HG02798 (cell line): ENCODE data around the gene KANSL1.

Source experiments
- ATAC-seq: cut with Tn5 transposase; IDR thresholded peaks from one replicate; pipeline ENCODE4 v1.9.1; 2021; ENCODE audit warnings: mild to moderate bottlenecking; ENCODE audit not compliant: unreplicated experiment, poor library complexity

Gene KANSL1

DNA sequence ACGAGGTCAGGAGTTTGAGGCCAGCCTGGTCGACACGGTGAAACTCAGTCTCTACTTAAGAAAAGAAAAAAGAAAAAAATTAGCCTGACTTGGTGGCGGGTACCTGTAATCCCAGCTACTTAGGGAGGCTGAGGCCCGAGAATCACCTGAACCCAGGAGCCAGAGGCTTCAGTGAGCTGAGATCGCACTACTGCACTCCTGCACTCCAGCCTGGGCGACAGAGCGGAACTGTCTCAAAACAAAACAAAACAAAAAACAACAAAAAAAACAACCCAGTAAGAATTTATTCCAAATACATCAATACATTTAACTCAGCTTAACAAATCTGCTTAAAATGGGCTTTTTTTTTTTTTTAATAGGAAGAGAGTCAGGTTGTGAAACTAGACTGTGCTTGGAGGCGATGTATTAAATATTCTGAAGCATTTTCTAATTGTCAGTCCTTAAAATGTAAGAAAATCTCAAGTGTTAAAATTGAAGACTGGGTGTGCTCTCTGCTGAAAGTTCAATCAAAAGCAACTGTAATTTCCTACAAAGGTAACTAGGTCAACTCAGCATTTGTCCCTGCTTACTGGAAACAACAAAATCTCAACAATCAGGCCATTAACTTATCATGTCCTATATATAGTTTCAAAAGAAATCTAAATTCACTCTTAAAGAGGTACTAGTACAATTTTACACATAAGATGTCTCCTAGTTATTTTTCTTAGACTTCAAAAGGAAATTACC is 23.2 kb downstream of the KANSL1 start:
- no peak for ATAC-seq

DNA sequence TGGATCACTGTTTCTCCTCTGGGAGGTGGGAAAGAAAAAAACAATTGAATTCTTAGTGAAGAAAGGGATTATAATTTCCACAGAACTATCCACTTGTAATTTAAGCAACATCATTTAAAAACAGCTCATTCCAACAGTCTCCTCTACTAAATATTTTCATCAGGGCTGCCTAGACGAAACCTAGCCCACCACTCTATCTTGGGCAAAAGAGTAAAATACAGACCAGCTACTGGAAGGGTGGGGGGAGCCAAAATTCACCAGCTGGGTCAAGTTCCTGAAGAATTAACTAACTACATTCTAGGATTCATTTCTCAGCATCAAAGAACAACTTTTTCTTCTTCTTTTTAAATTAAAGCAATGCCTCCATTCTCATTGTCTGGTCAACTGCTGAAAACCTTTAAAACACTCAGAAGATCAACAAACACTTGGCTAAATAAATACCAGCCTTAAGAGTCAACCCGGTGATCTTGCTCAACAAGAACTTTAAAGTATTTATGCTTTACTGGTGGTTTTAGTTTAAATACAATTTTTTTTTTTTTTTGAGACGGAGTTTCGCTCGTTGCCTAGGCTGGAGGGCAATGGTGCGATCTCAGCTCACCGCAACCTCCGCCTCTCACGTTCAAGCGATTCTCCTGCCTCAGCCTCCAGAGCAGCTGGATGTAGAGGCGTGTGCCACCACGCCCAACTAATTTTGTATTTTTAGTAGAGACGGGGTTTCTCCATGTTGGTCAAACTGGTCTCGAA is 25.2 kb downstream of the KANSL1 start:
- no peak for ATAC-seq

DNA sequence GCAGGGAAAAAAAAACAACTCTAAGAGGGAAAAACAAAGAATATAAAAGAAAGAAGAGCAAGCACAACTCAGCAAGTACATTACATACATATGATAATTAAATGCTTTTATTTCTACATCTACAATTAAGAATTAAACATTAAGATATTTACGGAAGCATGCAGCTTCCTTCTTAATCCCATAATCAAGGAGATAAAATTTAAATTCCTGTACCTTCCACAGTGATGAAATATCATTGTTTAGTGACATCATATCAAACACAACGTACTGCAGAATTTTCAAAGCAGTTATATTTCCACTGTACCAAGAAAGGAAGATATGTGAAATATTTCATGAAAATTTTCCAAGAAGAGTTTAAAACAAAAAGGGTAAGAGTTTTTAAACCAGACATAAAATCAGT is 26.0 kb downstream of the KANSL1 start:
- no peak for ATAC-seq

DNA sequence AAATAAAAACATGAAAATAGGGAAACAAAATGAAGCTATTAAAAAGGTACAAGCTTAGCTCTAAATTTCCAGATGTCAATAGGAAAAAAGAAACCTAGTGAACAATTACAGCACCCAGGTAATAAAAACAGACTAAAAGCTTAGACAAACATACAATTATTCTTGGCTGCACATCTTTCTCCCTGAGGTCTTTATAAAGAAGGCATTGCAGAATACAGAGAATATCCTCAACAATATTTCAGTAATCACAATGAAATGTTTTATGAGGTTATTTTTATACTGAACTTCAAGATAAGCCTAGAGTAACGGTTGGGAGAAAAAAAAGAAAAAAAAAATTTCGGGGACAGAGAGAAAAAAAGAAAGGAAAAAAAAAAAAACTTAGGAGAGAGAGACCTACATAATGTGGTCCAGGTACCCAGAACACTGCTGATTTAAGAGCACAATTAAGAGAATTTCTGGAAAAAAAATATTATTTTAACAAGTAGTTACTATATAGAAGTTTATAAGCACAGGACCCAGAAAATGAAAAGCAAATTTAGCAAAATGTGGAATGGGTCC is 26.5 kb downstream of the KANSL1 start:
- no peak for ATAC-seq

DNA sequence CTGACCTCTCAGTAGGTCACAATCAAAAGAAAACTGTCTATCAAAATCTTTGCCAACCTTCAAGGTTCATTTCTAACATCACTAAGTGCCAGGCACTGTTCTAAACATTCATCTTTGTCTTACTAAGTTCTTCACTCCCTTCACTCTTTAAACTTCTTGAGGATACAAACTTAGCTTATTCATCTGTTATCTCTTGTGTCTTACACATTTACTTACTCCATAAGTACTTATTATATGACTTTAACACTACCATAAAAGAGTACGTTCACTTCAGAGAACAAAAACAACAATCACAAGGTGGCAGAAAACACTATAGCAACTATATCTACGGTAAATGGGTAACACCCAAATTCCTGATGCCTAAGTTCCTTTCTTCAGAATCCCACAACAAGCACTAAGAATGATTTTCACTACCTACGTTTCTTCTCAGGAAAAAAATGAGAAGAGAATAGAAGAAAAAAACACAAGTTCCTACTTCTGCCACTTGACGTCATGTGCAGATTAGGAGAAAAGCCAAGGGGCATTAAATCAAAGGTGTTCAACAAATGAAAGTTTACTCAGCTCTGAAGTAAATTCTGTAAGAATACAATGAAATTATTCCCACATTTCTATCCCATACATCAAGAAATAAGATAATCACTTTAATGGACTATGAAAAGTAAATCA is 29.2 kb downstream of the KANSL1 start:
- ATAC-seq = no peak

DNA sequence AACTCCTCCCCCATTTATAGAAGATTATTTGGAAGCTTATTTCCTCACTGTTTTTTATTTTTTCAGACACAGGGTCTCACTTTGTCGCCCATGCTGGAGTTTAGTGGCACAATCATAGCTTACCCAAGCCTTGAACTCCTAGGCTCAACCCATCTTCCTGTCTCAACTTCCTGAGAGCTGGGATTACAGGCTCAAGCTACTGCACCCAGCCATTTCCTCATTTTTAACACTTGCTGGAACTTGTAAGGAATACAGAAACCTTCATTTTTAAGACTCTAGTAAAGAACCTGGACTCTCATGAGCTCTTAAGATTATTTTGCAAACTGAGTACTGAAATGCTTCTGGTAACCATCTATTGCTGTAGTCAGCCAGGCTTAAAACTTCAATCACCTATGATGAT is 29.9 kb downstream of the KANSL1 start:
- no peak for ATAC-seq

DNA sequence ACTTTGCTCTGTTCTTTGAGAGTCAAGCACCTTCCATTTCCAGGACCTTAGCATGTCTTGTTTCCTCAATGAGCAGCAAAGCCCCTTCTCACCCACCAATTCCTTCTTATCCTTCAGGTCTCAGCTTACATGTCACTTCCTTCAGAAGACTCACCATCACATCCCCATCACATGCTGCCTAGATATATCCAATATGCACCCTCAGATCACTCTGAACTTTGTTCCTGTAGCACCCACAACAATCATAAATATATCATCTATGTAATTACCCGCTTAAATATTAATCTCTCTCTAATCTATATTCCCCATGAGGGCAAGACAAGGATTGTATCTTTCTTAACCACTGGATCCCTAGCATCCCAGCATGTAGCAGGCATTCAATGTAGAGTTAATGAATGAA is 30.4 kb downstream of the KANSL1 start:
- no peak for ATAC-seq

DNA sequence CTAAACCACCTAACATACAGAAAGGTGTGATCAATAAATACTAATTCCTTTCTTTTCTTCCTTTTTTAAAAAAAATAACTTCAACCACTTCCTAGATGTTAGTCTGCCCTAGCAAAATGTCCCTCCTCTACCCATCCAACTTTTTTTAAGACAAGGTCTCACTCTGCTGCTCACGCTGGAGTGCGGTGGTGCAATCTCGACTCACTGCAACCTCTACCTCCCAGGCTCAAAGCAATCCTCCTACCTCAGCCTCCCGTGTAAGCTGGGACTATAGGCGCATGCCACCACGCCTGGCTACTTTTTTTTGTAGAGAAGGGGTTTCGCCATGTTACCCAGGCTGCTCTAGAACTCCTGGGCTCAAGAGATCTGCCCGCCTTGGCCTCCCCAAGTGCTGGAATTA is 33.1 kb downstream of the KANSL1 start:
- ATAC-seq = no peak

DNA sequence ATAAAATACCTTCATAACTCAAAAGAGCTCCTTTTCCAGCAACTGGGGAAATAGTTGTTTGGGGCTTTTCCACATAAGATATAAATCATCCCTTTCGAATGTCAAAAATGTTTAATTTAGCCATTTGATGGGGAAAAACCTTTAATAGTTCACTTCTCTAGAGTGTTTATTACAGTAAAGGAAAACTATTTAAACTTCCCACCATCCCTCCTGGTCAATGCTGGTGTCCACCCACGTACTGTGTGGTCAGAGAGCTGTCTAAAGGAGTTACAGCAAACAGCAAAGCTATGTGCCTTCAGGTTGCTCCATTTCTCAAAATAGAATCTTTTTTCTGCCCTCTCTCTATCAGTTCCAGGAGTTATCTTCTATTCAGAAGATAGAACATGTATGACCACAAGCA is 33.5 kb downstream of the KANSL1 start:
- ATAC-seq = no peak

DNA sequence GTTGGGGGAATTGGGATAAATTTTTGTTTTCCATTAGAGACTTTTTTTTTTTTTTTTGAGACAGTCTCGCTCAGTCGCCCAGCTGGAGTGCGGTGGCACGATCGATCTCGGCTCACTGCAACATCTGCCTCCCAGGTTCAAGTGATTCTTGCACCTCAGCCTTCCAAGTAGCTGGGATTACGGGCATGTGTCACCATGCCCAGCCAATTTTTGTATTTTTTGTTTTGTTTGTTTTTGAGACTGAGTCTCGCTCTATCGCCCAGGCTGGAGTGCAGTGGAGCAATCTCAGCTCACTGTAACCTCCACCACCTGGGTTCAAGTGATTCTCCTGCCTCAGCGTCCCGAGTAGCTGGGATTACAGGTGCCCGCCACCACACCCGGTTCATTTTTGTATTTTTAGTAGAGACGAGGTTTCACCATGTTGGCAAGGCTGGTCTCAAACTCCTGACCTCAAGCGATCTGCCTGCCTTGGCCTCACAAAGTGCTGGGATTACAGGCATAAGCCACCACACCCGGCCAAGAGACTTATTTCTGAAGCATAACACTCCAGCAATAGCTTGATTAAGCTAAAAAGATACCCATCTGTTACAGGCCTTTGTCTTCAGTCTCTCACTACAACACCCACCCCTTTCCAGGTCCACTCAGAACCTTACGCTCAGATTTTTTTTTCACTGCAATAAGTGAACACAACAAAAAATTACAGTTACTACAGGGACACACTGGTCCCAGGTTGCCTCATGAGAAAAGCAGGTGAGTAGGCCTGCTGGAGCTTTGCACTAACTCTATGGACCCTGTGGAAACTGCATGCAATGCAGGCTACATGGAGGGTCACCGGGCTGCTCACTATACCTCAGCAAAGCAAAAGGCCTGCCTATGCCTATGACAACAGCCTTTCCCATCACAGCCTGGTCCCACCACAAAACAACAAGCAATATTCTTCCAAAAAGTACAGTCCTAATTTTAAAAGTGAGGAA is 34.6 kb downstream of the KANSL1 start:
- no peak for ATAC-seq

DNA sequence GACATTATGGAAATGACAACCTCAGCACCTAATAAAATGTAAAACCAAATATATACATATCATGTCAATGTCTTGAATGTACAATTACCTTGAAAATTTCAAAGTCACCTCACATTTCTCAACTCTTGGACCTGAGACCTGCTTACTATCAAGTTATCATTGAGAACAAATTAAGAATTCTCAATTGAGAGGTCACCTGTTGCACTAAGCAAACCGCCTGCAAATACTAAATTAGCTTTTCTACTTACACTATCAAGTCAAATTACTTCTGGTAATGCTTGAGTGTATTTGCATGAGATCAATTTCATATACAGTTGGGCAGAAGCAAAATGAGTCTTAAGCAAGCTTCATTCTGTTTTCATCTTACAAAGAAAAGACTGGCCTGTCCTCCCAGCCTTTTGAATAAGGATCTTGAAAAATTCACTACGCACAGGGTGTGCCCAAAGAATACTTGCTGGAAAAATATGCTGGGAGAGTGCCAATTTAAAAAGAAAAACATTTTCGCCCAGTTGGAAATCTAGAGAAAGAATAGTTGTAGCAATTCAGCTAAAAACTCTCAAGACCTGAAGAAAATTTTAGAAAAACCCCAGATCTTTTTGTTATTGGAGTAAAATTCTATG is 35.7 kb downstream of the KANSL1 start:
- no peak for ATAC-seq

DNA sequence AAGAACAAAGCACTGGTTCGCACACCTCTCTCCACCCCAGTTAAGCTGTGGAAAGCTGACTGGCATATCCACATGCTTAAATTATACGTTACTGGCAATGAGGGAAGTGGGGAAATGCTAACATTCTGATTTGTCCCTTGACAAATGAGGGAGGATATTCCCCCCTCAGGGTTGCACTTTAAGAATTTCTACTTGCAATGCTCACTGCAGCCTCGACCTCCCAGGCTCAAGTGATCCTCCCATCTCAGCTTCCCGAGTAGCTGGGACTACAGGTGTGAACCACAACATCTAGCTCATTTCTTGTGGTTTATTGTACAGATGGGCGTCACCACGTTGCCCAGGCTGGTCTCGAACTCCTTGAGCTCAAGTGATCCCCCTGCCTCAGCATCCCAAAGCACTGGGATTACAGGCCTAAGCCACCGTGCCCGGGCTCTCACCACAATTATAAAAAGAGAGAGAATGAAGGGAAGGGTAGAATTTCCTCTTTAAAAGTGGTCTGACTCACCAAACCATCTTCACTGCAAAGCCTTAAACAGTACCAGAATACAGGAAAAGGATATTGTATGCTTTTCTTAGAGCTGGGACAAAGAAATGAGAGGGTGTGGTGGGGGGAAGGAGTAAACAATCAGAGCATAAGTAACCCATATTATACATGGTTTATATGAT is 38.9 kb downstream of the KANSL1 start:
- no peak for ATAC-seq

DNA sequence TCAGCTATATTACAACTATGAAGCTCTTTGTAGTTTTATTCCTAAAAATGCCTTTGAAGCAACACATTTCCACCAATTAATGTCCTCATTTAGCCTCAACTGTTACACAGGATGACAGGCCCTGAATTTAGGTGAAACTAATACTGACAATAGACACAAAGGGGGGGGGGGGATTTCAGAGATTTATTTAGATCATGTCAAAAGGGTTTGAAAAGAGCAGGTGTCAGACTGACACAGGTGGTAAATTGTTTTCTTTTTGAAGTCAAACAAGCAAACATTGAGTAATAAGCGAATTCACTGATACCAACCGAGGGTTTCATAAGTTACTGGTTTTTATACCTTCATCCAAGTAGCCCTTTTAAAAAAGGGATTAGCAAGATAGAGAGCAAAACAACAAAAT is 40.8 kb downstream of the KANSL1 start:
- no peak for ATAC-seq

DNA sequence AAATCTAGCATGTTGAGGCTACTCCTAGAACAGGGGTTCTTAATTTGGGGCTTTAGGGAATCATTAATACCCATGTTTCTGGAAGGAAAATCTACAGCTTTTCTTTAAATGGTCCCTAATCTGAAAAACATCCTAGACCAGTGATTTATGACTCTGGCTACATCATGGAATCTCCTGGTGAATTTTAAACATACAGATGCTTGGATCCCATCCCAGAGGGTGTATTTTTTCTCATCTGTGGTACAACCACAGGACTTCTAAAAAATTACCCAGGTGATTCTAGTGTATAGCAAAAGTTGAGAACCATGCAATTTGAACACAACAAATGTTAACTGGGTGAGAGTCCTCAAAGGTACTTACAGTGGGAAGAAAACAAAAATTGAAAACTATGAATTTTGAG is 41.5 kb downstream of the KANSL1 start:
- no peak for ATAC-seq

DNA sequence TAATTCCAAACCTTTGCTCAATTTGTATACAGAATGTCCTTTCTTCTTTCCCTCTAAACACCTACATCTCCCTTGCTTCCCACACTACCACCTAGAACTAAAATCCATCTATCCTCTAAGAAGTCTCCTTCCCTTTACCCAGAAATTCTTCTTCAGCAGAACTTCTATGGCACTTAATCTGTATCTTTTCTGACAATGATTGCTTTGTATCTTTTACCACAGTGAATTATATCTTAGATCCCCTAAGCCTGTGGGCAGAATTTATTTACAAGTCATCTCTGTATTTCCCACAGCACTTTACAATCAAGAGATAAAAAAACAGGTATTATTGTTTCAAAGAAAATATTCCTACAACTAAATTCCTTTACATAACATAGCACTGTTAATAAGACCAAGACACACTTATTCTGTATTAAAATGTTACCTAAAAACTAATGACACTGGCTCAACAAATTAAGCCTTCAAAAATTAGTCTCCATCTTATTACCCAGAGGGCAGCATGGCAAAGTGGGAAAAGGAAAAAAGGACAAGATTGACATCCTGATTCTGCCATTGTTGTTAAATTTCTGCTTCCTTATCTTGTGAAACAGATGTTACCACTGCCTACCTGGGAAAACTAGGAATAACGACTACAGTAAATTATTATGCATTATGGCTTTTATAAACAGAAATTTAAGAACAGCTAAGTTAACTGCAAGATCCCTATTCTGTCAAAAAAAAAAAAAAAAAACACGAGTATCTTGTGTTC is 42.8 kb downstream of the KANSL1 start:
- no peak for ATAC-seq

DNA sequence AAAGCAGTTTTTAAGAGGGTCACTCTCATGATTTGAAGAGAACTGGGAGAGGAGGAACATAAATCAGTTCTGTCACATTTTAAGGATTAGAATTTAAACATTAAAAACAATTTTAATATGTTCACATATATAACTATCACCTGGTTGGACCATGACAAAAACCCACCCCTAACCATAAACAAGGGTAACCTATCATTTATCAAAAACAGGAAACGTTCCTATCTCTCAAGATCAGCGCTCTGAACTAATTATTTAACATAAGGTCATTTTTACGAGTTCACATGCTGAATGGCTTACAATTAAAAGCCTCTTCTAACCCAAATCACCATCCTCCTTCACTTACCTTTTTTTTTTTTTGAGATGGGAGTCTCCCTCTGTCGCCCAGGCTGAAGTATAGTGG is 45.0 kb downstream of the KANSL1 start:
- ATAC-seq = no peak

DNA sequence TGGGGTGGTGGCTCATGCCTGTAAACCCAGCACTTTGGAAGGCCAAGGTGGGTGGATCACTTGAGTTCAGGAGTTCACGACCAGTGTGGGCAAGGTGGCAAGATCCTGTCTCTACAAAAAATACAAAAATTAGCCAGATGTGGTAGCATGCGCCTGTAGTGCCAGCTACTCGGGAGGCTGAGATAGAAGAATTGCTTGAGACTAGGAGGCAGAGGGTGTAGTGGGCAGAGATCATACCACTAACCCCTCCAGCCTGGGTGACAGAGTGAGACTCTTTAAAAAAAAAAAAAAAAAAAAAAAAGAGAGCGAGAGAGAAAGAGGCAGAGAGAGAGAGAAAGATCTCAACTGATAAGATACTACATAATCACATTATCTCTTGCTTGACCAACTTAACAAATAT is 45.9 kb downstream of the KANSL1 start:
- no peak for ATAC-seq

DNA sequence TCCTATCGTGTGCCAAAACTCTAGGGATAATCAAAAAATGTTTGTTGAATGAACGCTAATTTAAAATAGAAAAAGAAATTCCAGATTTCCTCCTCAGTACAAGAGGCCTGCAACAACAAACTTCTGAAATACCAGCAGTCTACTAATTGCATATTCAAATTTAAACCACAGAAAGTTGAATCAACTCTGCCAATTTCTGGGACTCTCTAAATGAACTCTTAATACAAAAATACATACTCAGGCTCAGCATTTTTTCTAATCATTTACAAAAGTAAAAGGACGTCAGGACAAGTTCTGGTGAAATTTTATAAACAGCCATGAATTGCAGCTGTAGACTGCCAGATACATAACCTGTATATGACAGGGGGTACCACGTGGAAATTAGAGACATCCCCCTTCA is 49.0 kb downstream of the KANSL1 start:
- ATAC-seq = peak; percentile 26
